ENCODE data around the gene LOXL3. TPM values are rescaled to one million over a fixed set of nuclear protein-coding genes. Genes with fewer than 3 reads are reported as not detected.

The LOXL3 gene
- total RNA-seq, 1 experiment from 2014 or later: 5.8 TPM

DNA sequence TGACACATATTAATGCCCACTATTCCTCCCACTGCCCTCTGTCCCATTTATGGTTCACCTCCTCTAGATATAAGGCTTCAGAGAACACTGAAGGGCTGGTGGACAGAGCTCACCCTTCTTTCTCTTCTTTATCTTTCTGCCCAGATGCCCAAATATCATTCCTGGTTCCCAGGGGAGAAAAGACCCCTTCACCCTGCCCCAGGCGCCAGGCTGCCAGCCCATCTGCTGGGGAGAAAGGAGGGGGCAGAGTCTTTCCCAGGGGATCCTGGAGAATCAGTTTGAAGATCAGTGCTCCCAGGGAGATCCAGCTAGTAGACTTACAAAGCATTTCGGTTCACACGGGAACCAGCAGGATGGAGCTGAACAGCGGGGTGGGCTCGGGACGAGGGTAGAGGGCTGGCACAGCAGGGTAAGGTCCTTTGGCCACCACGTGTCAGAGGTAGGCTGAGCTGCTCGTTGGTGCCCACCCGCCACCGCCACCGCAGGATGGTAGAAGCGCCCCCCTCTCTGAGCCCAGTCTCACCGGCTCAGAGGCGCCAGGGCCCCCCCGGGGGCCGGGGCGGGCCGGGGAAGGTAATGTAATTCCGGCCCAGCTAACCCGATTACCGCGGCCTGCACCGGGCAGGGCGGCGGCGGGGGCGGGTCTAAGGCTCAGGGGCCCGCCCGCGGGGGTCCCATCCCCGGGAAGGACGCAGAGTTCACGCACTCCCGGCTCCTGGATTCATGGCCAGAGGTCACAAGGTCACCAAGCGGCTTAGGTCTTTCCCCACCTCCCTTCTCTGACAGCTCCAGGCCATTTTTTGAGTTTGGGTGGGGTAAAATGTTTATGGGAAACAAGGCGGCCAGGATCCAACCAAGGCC lies 40.8 kb downstream of the LOXL3 start:
- intact Hi-C loops (cut with micrococcal nuclease): no loop called here
- BruUV-seq (replicated peaks): no TSS peak
- Histone ChIP-seq H2AFZ (ENCODE audit: low read length) (peak overlapping the region; percentile 91), H3K4me2 (ENCODE audit: low read length) (peak overlapping the region; percentile 82), H3K4me1 (ENCODE audit: insufficient read depth, low read length) (peaks cover 8% of the 10 kb centered on the region; the same call in 1 of the 2 replicates), H3K9me3 (ENCODE audit: low read length) (no peaks in the 10 kb centered on the region), H3K79me2 (ENCODE audit: low read length) (no peaks in the 10 kb centered on the region), H3K36me3 (ENCODE audit: low read depth, low read length) (no peaks in the 10 kb centered on the region), H3K27ac (ENCODE audit: low read length) (no peak overlapping the region), H3K9ac (ENCODE audit: low read length) (peak overlapping the region; percentile 33; the same call in 1 of the 2 replicates), H3F3A (ENCODE audit: low read length, unreplicated experiment) (no peaks in the 10 kb centered on the region), H3K4me3 (ENCODE audit: low read length) (peak overlapping the region; percentile 69), H4K20me1 (ENCODE audit: low read length) (no peaks in the 10 kb centered on the region), H3K9me2 (replicated peaks; ENCODE audit: low read length) (no peaks in the 10 kb centered on the region), H3K27me3 (ENCODE audit: low read length) (no peaks in the 10 kb centered on the region)
- ChIA-PET CTCF (no interaction called here), POLR2A (ENCODE audit: unreplicated experiment) (interaction anchor here (0.5 kb wide), 2 partner anchors 42 to 282 kb away, joined by 9 to 21 read pairs; no protein-coding TSS in a partner anchor)
- TF ChIP-seq CTCF (conservative IDR thresholded peaks at IDR 0.05; ENCODE audit: low read depth, low read length) (no peak), EZH2 (IDR thresholded peaks at IDR 0.05; ENCODE audit: low read length, unreplicated experiment) (no peak)
- DNase-seq: no peak
- no peak for ATAC-seq

GRCh38 chr2:74511104-74511989 lies 42.4 kb downstream of the LOXL3 start:
- Histone ChIP-seq H3K4me3 (ENCODE audit: low read length) (no peak overlapping the region), H2AFZ (ENCODE audit: low read length) (no peak overlapping the region), H3F3A (ENCODE audit: low read length, unreplicated experiment) (no peaks in the 10 kb centered on the region), H3K27me3 (ENCODE audit: low read length) (no peaks in the 10 kb centered on the region), H3K9me2 (replicated peaks; ENCODE audit: low read length) (no peaks in the 10 kb centered on the region), H3K4me1 (ENCODE audit: insufficient read depth, low read length) (peaks cover 11% of the 10 kb centered on the region; the same call in 1 of the 2 replicates), H3K27ac (ENCODE audit: low read length) (no peak overlapping the region), H3K9me3 (ENCODE audit: low read length) (no peaks in the 10 kb centered on the region), H3K4me2 (ENCODE audit: low read length) (no peak overlapping the region), H3K9ac (ENCODE audit: low read length) (no peak overlapping the region), H3K36me3 (ENCODE audit: low read depth, low read length) (no peaks in the 10 kb centered on the region), H3K79me2 (ENCODE audit: low read length) (peaks cover 10% of the 10 kb centered on the region), H4K20me1 (ENCODE audit: low read length) (no peaks in the 10 kb centered on the region)
- POLR2A ChIA-PET (ENCODE audit: unreplicated experiment): no interaction called here
- DNase-seq: peak; percentile 14
- no peak for ATAC-seq
- BruUV-seq (replicated peaks): no TSS peak
- intact Hi-C loops (cut with micrococcal nuclease): no loop called here
- CTCF ChIA-PET: no interaction called here
- TF ChIP-seq EZH2 (IDR thresholded peaks at IDR 0.05; ENCODE audit: low read length, unreplicated experiment) (no peak), CTCF (conservative IDR thresholded peaks at IDR 0.05; ENCODE audit: low read depth, low read length) (no peak), EZH2phosphoT487 (IDR thresholded peaks at IDR 0.05; ENCODE audit: borderline replicate concordance, low read length) (no peak)

Data from PC-3 (cell line).